Lower leg skin (tissue), 3 donors: ENCODE results near the gene GOLGA6D.
"Not testable (repeated sequence)": the region's sequence is repeated elsewhere in the genome, so short reads cannot be mapped to it uniquely, and the experiment has no call there.

ENCODE experiments used
- POLR2A ChIP-seq, 2 donors: fragments of 450-650 bp; IDR thresholded peaks; one replicate each; pipeline ENCODE4 v1.6.1; 2016 to 2017; ENCODE audit warnings: antibody characterized with exemption in 2 of 2, mild to moderate bottlenecking in 1 of 2, moderate library complexity in 1 of 2
- TF ChIP-seq, protein P1 (sequence below), 3 donors: fragments of 450-650 bp; IDR thresholded peaks; one replicate each; pipeline ENCODE4 v1.5.1; 2016; ENCODE audit warnings: antibody characterized with exemption in 3 of 3, mild to moderate bottlenecking in 3 of 3, moderate library complexity in 2 of 3

DNA sequence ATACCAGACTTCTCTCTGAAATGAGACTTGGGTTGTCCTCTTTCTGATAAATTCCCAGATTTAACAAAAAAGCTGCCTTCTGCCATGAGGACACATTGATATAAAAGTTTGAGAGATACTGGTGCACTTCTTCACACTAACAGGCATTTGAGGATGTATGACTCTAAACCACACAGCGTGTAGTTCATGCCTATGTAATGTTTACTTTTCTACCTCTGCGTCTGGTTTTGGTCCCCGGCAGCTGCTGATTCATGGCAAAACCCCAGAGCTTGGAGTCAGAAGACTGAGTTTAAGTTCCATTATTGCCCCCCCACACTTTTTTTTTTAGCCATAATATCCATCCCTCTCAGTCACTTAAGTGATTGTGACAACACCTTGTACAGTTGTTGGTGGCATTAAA, 1.5 kb downstream of the GOLGA6D start:
- TF ChIP-seq, protein P1, sequence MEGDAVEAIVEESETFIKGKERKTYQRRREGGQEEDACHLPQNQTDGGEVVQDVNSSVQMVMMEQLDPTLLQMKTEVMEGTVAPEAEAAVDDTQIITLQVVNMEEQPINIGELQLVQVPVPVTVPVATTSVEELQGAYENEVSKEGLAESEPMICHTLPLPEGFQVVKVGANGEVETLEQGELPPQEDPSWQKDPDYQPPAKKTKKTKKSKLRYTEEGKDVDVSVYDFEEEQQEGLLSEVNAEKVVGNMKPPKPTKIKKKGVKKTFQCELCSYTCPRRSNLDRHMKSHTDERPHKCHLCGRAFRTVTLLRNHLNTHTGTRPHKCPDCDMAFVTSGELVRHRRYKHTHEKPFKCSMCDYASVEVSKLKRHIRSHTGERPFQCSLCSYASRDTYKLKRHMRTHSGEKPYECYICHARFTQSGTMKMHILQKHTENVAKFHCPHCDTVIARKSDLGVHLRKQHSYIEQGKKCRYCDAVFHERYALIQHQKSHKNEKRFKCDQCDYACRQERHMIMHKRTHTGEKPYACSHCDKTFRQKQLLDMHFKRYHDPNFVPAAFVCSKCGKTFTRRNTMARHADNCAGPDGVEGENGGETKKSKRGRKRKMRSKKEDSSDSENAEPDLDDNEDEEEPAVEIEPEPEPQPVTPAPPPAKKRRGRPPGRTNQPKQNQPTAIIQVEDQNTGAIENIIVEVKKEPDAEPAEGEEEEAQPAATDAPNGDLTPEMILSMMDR (IDR thresholded peaks at IDR 0.05), result not testable (repeated sequence)
- TF ChIP-seq POLR2A (IDR thresholded peaks at IDR 0.05), result not testable (repeated sequence)
